ENCODE measurements around the gene SLC16A8.

The SLC16A8 gene

DNA sequence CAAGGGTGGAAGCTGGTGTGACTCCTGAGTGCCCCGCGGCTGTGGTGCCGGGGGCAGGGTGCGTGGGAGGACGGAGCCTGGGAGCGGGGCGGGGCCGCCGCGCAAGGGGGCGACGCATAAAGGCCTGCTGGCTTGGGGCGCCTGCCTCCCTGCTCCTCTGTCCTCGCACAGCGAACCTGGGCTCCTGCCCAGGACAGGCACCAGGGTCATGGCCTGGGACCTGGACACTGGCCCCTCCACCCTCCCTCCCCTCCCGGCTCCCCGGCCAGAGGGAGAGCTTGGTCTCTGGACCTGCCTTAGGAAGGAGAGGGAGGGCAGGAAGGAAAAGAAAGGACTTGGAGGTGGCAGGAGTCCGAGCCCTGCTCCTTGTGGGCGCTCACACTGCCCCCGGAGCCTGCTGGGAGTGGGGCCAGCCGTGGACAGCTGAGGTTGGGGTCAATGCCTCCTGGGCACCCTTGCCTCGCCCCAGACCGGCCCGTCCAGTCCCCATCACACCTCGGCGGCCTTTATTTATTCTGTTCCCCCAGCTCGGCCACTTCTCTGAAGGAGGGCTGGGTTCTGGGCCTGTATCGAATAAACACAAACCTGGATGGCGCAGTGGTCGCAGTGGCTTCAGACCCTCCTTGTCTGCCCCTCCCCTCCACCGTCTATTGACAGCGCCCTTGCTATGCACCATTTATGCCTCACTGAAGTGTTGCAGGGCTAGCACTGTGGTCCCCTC is 8.7 kb downstream of the SLC16A8 start:
- TF ChIP-seq, protein P1, sequence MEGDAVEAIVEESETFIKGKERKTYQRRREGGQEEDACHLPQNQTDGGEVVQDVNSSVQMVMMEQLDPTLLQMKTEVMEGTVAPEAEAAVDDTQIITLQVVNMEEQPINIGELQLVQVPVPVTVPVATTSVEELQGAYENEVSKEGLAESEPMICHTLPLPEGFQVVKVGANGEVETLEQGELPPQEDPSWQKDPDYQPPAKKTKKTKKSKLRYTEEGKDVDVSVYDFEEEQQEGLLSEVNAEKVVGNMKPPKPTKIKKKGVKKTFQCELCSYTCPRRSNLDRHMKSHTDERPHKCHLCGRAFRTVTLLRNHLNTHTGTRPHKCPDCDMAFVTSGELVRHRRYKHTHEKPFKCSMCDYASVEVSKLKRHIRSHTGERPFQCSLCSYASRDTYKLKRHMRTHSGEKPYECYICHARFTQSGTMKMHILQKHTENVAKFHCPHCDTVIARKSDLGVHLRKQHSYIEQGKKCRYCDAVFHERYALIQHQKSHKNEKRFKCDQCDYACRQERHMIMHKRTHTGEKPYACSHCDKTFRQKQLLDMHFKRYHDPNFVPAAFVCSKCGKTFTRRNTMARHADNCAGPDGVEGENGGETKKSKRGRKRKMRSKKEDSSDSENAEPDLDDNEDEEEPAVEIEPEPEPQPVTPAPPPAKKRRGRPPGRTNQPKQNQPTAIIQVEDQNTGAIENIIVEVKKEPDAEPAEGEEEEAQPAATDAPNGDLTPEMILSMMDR (IDR thresholded peaks at IDR 0.05; ENCODE audit: low read depth, low read length, missing control alignments) = no peak
- DNase-seq (ENCODE audit: extremely low read depth, low read depth) = no peak

DNA sequence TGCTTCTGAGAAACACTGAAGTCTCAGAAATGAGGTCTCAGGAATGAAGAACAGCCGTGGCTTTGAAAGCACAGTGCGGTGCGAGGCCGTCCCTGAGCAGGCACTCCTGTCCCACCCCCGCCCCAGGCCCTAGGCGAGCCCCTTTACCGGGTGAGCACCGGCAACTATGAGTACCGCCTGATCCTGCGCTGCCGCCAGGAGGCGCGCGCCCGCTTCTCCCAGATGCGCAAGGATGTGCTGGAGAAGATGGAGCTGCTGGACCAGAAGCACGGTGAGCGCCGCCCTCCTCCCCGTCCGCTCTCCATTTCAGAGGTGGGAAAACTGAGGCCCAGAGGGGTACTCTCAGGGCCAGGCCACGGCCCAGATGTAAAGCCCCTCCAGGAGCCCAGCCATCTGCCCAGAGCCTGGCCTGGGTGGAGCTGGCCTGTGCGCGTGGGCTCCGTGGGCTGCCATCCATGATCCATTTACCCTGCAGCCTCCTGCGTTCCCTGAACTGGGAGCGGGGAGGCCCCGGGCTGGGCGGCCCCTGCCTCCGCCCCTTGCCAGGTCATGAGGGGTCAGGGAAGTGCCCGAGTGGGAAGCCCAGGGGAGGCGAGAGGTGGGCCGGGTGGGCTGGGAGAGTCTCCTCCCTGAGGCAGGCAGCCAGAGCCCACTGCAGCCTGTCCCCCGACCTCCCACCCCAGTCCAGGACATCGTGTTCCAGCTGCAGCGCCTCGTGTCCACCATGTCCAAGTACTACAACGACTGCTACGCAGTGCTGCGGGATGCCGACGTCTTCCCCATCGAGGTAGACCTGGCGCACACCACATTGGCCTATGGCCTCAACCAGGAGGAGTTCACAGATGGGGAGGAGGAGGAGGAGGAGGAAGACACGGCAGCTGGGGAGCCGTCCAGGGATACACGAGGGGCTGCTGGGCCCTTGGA is 9.5 kb downstream of the SLC16A8 start:
- no peak for DNase-seq (ENCODE audit: extremely low read depth, low read depth)
- TF ChIP-seq, protein P1 (IDR thresholded peaks at IDR 0.05; ENCODE audit: low read depth, low read length, missing control alignments) = peak; percentile 44
- H3K4me3 ChIP-seq (replicated peaks; ENCODE audit: low read depth, low read length) = no peak overlapping the region

More for the DNA sequence above, 8.7 kb downstream of the SLC16A8 start:
- H3K4me3 ChIP-seq (replicated peaks; ENCODE audit: low read depth, low read length) = no peak overlapping the region

DNA sequence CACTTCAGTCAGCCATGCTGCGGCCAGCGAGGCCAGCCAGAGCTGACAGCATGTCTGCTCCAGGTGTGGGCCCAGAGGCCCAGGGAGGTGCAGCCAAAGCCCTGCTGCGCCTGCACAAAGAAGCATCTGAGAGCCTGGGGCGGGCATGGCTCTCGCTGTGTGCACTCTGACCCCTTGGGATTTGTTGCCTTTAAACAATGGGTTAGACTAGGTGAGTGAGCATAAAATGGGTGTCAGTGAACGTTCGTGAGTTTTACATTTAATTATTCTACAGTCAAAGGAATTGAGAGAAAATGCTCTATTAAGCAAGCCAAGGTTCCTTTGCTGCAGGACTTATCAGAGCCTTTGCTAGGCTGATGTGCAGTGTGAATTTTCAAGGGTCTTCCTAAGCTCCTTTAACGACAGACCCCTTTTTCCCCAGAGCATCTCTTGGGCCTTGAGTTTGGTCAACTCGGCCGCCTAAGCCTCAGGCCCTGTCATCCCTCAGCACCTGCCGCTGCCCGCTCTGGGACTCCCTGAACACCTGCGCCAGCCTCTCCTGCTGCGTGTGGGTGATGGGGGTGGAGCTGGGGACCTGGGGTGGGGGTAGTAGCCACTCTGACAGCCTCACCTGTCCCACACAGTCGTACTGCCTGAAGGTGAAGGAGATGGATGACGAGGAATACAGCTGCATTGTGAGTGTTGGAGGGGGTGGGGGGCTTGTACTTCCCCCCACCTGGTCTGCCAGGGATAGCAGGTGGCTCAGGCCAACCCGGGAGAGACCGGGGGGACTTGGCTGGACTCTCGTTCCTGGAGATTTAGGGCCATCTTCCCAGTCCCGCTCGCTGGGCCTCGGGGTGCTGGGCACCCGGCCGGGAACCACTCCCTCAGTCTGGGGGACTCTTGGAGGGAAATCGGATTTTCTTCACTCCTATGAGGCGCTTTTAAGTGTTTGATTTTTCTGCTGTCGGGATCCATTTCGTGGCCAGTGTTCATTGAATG is 10.5 kb downstream of the SLC16A8 start:
- TF ChIP-seq, protein P1 (IDR thresholded peaks at IDR 0.05; ENCODE audit: low read depth, low read length, missing control alignments) = no peak
- no peak overlapping the region for H3K4me3 ChIP-seq (replicated peaks; ENCODE audit: low read depth, low read length)
- DNase-seq (ENCODE audit: extremely low read depth, low read depth) = no peak

DNA sequence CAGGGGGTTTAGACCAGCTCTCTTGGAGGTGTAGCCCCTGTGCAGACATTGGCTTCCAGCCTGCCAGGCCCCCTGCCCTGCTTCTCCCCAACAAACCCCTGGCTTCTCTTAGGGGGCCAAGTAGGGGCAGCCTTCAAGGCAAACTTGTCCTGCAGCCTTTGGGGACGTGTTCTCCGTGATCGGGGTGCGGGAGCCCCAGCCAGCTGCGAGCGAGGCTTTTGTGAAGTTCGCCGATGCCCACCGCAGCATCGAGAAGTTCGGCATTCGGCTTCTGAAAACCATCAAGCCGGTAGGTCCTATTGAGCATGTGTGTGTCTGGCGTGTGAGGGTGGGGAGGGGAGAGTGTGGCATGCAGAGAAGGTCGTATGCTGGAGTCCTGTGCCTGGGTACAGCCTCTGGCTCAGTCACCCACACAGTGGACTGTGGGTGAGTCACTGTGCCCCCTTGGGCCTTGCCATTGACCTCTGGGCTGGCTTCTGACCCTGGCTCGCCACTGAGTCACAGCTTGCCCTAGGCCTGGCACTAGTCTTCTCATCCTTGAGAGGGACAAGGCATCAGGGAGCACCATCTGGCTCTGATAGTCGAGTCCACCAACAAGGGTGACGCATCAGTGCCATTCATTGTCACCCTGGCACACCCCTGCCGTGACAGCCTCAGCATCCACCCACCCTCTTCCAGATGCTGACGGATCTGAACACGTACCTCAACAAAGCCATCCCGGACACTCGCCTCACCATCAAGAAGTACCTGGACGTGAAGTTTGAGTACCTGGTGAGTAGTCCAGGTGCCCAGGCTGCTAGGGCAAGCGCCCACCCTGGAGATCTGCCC is 11.4 kb downstream of the SLC16A8 start:
- TF ChIP-seq, protein P1 (IDR thresholded peaks at IDR 0.05; ENCODE audit: low read depth, low read length, missing control alignments) = no peak
- no peak overlapping the region for H3K4me3 ChIP-seq (replicated peaks; ENCODE audit: low read depth, low read length)
- no peak for DNase-seq (ENCODE audit: extremely low read depth, low read depth)

DNA sequence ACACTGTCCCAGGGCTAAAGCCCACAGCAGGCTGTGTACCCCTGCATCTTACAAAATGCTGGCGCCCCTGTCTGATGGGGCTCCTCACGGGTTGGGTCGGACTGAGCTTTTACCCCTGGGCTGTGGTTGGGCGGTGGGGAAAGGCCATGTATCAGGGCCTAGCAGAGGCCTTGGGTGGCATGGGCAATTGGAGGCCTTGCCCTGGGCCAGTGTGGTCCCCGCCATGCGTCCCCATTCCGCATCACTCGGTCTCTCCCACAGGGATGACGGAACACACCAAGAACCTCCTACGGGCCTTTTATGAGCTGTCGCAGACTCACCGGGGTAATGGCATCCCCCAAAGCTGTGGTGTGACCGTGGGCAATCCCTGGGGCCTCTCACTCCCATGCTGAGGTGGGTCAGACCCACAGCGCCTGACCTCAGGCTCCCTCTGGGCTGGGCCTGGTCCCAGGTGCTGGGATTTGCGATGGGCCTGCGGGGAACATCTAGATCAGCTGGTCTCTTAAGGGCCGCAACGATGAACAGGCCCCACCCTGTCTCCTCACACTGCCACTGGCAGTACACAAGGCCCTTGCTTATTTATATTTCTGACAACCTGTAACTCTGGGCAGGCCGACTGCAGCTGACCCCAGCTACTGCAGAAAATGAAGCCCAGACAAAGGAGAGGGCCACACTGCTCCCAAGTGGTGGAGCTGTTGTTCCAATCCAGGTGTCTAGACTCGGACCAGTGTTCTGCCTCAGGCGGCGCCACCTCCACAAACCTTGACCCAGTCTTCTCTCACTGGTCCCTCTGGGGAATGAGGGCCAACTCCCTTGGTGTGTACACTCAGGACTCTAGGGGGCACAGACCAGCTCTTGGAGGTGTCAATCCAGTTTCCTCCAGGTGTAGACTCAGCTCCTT is 12.3 kb downstream of the SLC16A8 start:
- DNase-seq (ENCODE audit: extremely low read depth, low read depth) = no peak
- TF ChIP-seq, protein P1 (IDR thresholded peaks at IDR 0.05; ENCODE audit: low read depth, low read length, missing control alignments) = no peak
- H3K4me3 ChIP-seq (replicated peaks; ENCODE audit: low read depth, low read length) = no peak overlapping the region
